Common myeloid progenitor, CD34-positive (primary cell): ENCODE measurements around the gene MAP3K9.
A peak's percentile ranks its signal among the peaks of the same experiment; 100 is the strongest.

Source experiments
- CTCF ChIA-PET: fragments of 350-600 bp; sonication (Branson Sonifier 250); formaldehyde crosslinking; loops from one replicate; lab custom pipeline; 2021; ENCODE audit warnings: antibody characterized with exemption; lab: Charles Lee
- POLR2A ChIA-PET: fragments of 350-600 bp; sonication (Branson Sonifier 250); formaldehyde crosslinking; loops from one replicate; lab custom pipeline; 2021; ENCODE audit warnings: antibody characterized with exemption; lab: Charles Lee
- DNase-seq, 3 donors: peaks; one replicate each; pipeline versions ENCODE4 v3.0.0 to v3.0.0-alpha.2; 2013
- H3K27ac ChIP-seq, 2 experiments: 1 replicate in 1 of 2; 2 replicates in 1 of 2; pipeline ENCODE4 v1.7.0; 2013; ENCODE audit warnings: inconsistent platforms in 2 of 2, low read length in 2 of 2, mild to moderate bottlenecking in 2 of 2, low read depth in 1 of 2, moderate library complexity in 1 of 2; ENCODE audit not compliant: severe bottlenecking in 2 of 2, insufficient read depth in 1 of 2, poor library complexity in 1 of 2
- H3K27me3 ChIP-seq, 5 experiments: replicated peaks in 2 of 5; 1 replicate in 3 of 5; 2 replicates in 2 of 5; pipeline versions ENCODE4 v1.6.1 to v1.7.0; 2013; ENCODE audit warnings: low read length in 4 of 5, mild to moderate bottlenecking in 2 of 5, moderate library complexity in 2 of 5, inconsistent platforms in 1 of 5; ENCODE audit not compliant: insufficient read depth in 5 of 5, control insufficient read depth in 4 of 5
- H3K36me3 ChIP-seq, 4 experiments: 1 replicate in 2 of 4; 2 replicates in 2 of 4; pipeline versions ENCODE4 v1.6.1 to v1.7.0; 2013; ENCODE audit warnings: low read length in 3 of 4, control low read depth in 1 of 4, mild to moderate bottlenecking in 1 of 4; ENCODE audit not compliant: control insufficient read depth in 4 of 4, insufficient read depth in 4 of 4
- H3K4me1 ChIP-seq, 4 experiments: 1 replicate in 3 of 4; 2 replicates in 1 of 4; pipeline versions ENCODE4 v1.6.1 to v1.7.1; 2013; ENCODE audit warnings: low read length in 3 of 4, mild to moderate bottlenecking in 3 of 4, control low read depth in 1 of 4, inconsistent platforms in 1 of 4, moderate library complexity in 1 of 4; ENCODE audit not compliant: control insufficient read depth in 4 of 4, insufficient read depth in 4 of 4; ENCODE audit errors: control extremely low read depth in 1 of 4
- H3K4me3 ChIP-seq, 7 experiments: 1 replicate in 4 of 7; 2 replicates in 3 of 7; pipeline versions ENCODE4 v1.5.1 to v1.7.0; 2013; ENCODE audit warnings: mild to moderate bottlenecking in 7 of 7, low read length in 6 of 7, moderate library complexity in 6 of 7, inconsistent platforms in 2 of 7, low read depth in 2 of 7, control low read depth in 1 of 7; ENCODE audit not compliant: insufficient read depth in 4 of 7, control insufficient read depth in 1 of 7; ENCODE audit errors: extremely low read depth in 1 of 7
- H3K9me3 ChIP-seq, 5 experiments: 1 replicate in 4 of 5; 2 replicates in 1 of 5; pipeline versions ENCODE4 v1.6.1 to v1.7.1; 2013; ENCODE audit warnings: low read length in 4 of 5, mild to moderate bottlenecking in 2 of 5, inconsistent platforms in 1 of 5, low read depth in 1 of 5, moderate library complexity in 1 of 5; ENCODE audit not compliant: control insufficient read depth in 4 of 5, insufficient read depth in 2 of 5; ENCODE audit errors: control extremely low read depth in 1 of 5
- WGBS: methylation state at CpG from one replicate; pipeline ENCODE4 v1.1.5; 2013; ENCODE audit not compliant: insufficient coverage; 5-methylcytosine and 5-hydroxymethylcytosine counted together

The MAP3K9 gene

DNA sequence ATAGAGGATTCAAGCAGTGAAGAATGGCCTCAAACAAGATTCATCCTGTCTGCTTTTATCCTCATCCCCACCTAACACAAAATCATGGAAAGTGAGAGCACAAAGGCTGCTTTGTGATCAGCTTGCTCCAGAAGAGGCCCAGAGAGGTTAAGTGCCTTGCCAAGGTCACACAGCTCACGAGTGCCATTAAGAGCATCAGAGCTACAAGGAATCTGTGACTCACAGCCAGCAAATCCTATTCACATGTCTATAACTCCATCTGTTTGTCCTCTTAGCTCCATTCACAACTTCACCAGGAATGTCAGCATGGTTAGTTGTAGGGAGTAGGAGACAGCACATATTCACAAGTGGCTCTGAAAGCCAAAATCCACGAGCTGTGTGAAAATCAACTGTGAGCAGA is 87.8 kb downstream of the MAP3K9 start:
- 100% methylated on average over 1 of the region's 2 CpGs for WGBS

GRCh38 chr14:70718383-70719118 is 90.8 kb downstream of the MAP3K9 start:
- Histone ChIP-seq H3K9me3 (no peaks in the 10 kb centered on the region), H3K4me1 (no peaks in the 10 kb centered on the region), H3K36me3 (no peaks in the 10 kb centered on the region), H3K27me3 (peaks cover 0 to 7% (median 0%) of the 10 kb centered on the region in 5 experiments), H3K4me3 (no peak overlapping the region), H3K27ac (no peak overlapping the region)
- ChIA-PET POLR2A (no interaction called here), CTCF (interaction anchor here (0.5 kb wide), 1 partner anchor 81 kb away, joined by 3 read pairs; no protein-coding TSS in a partner anchor)
- DNase-seq, result no peak
- WGBS, result 97% methylated on average over 7 of the region's 8 CpGs

More for the DNA sequence above, 87.8 kb downstream of the MAP3K9 start:
- ChIA-PET POLR2A (interaction anchor here (0.6 kb wide), 1 partner anchor 59 kb away, joined by 3 read pairs; no protein-coding TSS in a partner anchor), CTCF (interaction anchor here (0.6 to 1.6 kb wide), 3 partner anchors 8 to 52 kb away, joined by 3 to 6 read pairs (median 4); no protein-coding TSS in a partner anchor)
- peaks cover 0 to 7% (median 0%) of the 10 kb centered on the region in 5 experiments for H3K27me3 ChIP-seq
- H3K36me3 ChIP-seq, result no peaks in the 10 kb centered on the region
- no peak overlapping the region for H3K4me3 ChIP-seq
- H3K27ac ChIP-seq, result no peak overlapping the region
- H3K4me1 ChIP-seq, result no peaks in the 10 kb centered on the region
- no peak for DNase-seq
- no peaks in the 10 kb centered on the region for H3K9me3 ChIP-seq

- ChIA-PET CTCF (no interaction called here), POLR2A (no interaction called here)
- H3K4me3 ChIP-seq, result no peak overlapping the region
- H3K27me3 ChIP-seq, result peaks cover 0 to 7% (median 0%) of the 10 kb centered on the region in 5 experiments
- no peak for DNase-seq
- H3K27ac ChIP-seq, result no peak overlapping the region
- H3K36me3 ChIP-seq, result no peaks in the 10 kb centered on the region
- no CpG with 5 or more reads among the region's 1 CpG for WGBS
- no peaks in the 10 kb centered on the region for H3K9me3 ChIP-seq
- H3K4me1 ChIP-seq, result no peaks in the 10 kb centered on the region
These were observed 92.4 kb downstream of the MAP3K9 start for GRCh38 chr14:70716958-70717357.

DNA sequence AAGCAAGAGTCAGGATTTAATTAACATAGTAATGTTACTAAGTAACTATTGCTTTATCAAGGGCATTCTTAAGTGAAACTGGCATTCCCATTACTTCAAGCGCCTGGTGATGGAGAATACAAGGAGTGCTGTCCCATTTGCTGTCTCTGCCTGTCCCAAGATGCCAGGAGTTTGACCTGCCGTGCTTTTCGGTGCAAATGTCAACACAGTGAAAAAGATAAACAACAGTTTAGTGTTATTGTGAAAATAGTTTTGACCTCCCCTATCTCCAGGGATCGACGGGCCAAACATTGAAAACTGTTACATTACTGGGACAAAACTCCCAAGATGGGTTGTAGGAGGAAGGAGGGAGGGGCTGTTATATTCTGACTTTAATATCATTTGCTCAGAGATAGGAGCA is 92.8 kb downstream of the MAP3K9 start:
- no peak for DNase-seq
- peaks cover 0 to 7% (median 0%) of the 10 kb centered on the region in 5 experiments for H3K27me3 ChIP-seq
- ChIA-PET CTCF (interaction anchor here (0.6 to 6.4 kb wide), 2 partner anchors 95 to 874 kb away, joined by 3 to 59 read pairs; no protein-coding TSS in a partner anchor), POLR2A (no interaction called here)
- no peak overlapping the region for H3K4me3 ChIP-seq
- no peaks in the 10 kb centered on the region for H3K9me3 ChIP-seq
- H3K4me1 ChIP-seq, result no peaks in the 10 kb centered on the region
- no peak overlapping the region for H3K27ac ChIP-seq
- 98% methylated on average over 3 of the region's 5 CpGs for WGBS
- no peaks in the 10 kb centered on the region for H3K36me3 ChIP-seq

- no peaks in the 10 kb centered on the region for H3K36me3 ChIP-seq
- peak; percentile 71 to 83 (median 81) for DNase-seq
- H3K9me3 ChIP-seq, result no peaks in the 10 kb centered on the region
- WGBS, result 11% methylated on average over 5 of the region's 8 CpGs
- ChIA-PET POLR2A (no interaction called here), CTCF (interaction anchor here (0.6 to 6.4 kb wide), 18 partner anchors 8 to 248 kb away, joined by 3 to 59 read pairs (median 3); no protein-coding TSS in a partner anchor)
- peaks cover 0 to 7% (median 0%) of the 10 kb centered on the region in 5 experiments for H3K27me3 ChIP-seq
- H3K4me1 ChIP-seq, result no peaks in the 10 kb centered on the region
- no peak overlapping the region for H3K27ac ChIP-seq
- no peak overlapping the region for H3K4me3 ChIP-seq
These were observed 95.2 kb downstream of the MAP3K9 start for GRCh38 chr14:70714055-70714550.

- Histone ChIP-seq H3K27me3 (peaks cover 0 to 5% (median 0%) of the 10 kb centered on the region in 5 experiments), H3K36me3 (no peaks in the 10 kb centered on the region), H3K9me3 (no peaks in the 10 kb centered on the region), H3K27ac (no peak overlapping the region), H3K4me1 (no peaks in the 10 kb centered on the region), H3K4me3 (no peak overlapping the region)
- CTCF ChIA-PET, result interaction anchor here (0.7 to 6.4 kb wide), 18 partner anchors 9 to 104 kb away, joined by 3 to 59 read pairs (median 3); no protein-coding TSS in a partner anchor
- DNase-seq, result no peak
- 90% methylated on average over 2 of the region's 3 CpGs for WGBS
- POLR2A ChIA-PET, result no interaction called here
These were observed 95.8 kb downstream of the MAP3K9 start for GRCh38 chr14:70713511-70713916.

DNA sequence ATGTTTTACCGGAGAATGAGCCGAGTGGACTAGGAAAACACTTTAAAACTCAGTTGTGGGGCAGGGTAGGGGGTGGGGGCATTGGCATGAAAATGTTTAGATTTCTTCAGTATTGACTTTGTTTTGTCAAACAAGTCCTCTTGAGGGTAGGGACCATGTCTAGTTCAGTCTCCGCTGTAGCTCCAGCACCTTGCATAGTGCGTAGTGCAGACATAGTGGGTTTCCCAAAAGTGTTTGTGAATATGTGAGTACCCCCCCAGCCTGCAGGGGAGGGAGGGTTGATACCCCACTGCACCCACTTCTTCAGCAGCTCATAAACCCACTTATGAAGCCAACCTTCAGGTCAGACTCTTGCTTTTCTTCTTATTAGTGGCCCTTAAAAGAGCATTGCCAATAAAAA is 96.2 kb downstream of the MAP3K9 start:
- CTCF ChIA-PET, result interaction anchor here (0.7 to 6.4 kb wide), 14 partner anchors 8 to 104 kb away, joined by 3 to 59 read pairs (median 3); no protein-coding TSS in a partner anchor

More for the DNA sequence above, 96.2 kb downstream of the MAP3K9 start:
- no peak overlapping the region for H3K4me3 ChIP-seq
- DNase-seq, result no peak
- POLR2A ChIA-PET, result interaction anchor here (0.6 kb wide), 1 partner anchor 117 kb away, joined by 3 read pairs; no protein-coding TSS in a partner anchor
- H3K27ac ChIP-seq, result no peak overlapping the region
- no peaks in the 10 kb centered on the region for H3K36me3 ChIP-seq
- H3K4me1 ChIP-seq, result no peaks in the 10 kb centered on the region
- 100% methylated on average over 1 of the region's 4 CpGs for WGBS
- no peaks in the 10 kb centered on the region for H3K9me3 ChIP-seq
- peaks cover 0 to 5% (median 0%) of the 10 kb centered on the region in 5 experiments for H3K27me3 ChIP-seq
